ENCODE measurements around the gene KCNE1.

DNA sequence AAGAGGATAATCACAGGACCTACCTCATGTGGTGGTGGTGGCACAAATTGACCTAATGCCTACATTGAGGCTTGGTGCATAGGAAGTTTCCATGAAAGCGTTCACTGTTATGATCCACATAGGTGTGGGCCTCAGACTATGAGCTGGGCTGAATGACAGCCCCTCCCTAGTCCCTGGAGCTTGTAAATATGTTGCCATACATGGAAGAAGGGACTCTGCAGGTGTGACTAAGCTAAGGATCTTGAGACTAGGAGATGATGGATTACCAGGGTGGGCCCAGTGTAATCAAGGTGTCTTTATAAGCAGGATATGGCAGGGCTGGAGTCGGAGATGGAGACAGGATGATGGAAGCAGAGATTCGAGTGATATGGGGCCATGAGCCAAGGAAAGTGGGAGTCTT lies 31.0 kb upstream of the KCNE1 start:
- TF ChIP-seq EZH2 (optimal IDR thresholded peaks at IDR 0.05; ENCODE audit: low read depth, low read length) (no peak), EZH2phosphoT487 (IDR thresholded peaks at IDR 0.05; ENCODE audit: low read length) (no peak)
- TF ChIP-seq, protein P1, sequence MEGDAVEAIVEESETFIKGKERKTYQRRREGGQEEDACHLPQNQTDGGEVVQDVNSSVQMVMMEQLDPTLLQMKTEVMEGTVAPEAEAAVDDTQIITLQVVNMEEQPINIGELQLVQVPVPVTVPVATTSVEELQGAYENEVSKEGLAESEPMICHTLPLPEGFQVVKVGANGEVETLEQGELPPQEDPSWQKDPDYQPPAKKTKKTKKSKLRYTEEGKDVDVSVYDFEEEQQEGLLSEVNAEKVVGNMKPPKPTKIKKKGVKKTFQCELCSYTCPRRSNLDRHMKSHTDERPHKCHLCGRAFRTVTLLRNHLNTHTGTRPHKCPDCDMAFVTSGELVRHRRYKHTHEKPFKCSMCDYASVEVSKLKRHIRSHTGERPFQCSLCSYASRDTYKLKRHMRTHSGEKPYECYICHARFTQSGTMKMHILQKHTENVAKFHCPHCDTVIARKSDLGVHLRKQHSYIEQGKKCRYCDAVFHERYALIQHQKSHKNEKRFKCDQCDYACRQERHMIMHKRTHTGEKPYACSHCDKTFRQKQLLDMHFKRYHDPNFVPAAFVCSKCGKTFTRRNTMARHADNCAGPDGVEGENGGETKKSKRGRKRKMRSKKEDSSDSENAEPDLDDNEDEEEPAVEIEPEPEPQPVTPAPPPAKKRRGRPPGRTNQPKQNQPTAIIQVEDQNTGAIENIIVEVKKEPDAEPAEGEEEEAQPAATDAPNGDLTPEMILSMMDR (IDR thresholded peaks at IDR 0.05; ENCODE audit: low read length) = no peak

Data from MM.1S (cell line).